ENCODE results near the gene TMEM62.

DNA sequence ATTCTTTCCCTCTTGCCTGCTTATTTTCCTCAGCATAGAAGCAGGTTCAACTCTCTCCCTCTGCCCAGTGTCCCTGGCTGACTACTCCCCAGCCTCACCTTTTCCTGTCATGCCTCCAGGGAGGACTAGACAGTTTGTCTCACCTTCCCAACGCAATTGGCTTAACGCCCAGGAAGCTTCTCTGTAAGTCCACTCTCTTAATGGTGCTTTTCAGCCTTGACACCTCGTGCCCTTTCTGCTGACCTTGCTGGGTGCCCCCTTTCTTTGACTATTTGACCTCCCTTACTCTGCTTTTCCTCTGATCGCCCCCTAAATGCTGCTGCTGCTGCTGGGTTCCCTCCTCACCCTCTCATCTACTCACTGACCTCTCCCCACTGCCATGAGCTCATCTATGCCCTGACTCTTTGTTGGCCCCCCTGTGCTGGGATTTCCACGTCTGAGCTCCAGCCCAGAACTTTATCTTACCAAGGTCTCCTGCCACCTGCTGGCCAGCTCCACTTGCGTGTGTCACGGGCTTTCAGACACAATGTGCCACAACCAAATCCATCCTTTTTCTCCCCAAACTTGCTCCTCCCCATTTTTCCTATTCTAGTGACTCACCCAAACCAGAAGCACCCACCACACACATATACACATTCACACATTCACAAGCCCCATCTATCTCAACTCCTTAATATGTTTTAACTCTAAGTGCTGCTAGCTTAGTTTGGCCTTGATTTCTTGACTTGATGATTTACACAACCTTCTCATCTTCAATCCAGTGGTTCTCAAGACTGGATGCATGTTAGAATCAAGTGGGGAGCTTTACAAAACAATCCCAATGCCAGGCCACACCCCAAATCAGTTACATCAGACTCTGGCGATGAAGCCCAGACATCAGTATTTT lies 70.9 kb downstream of the TMEM62 start:
- no peak for TF ChIP-seq ZNF586 (CRISPR knock-in tag; conservative IDR thresholded peaks at IDR 0.05)
- TF ChIP-seq, protein P1, sequence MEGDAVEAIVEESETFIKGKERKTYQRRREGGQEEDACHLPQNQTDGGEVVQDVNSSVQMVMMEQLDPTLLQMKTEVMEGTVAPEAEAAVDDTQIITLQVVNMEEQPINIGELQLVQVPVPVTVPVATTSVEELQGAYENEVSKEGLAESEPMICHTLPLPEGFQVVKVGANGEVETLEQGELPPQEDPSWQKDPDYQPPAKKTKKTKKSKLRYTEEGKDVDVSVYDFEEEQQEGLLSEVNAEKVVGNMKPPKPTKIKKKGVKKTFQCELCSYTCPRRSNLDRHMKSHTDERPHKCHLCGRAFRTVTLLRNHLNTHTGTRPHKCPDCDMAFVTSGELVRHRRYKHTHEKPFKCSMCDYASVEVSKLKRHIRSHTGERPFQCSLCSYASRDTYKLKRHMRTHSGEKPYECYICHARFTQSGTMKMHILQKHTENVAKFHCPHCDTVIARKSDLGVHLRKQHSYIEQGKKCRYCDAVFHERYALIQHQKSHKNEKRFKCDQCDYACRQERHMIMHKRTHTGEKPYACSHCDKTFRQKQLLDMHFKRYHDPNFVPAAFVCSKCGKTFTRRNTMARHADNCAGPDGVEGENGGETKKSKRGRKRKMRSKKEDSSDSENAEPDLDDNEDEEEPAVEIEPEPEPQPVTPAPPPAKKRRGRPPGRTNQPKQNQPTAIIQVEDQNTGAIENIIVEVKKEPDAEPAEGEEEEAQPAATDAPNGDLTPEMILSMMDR (IDR thresholded peaks at IDR 0.05 in 2 of 3, conservative IDR thresholded peaks at IDR 0.05 in 1 of 3; ENCODE audit: insufficient read depth in 2 of 3, low read depth in 1 of 3, low read length in 3 of 3), result peak; percentile 78 to 80 (median 78)
- TF ChIP-seq PTTG1 (tag; IDR thresholded peaks at IDR 0.05; ENCODE audit: low read depth), result no peak
- no peak for TF ChIP-seq CHD2 (IDR thresholded peaks at IDR 0.05; ENCODE audit: low read depth, low read length)
- TF ChIP-seq ZNF76 (CRISPR knock-in tag; IDR thresholded peaks at IDR 0.05; ENCODE audit: borderline replicate concordance), result no peak
- no peak for TF ChIP-seq HMGXB4 (CRISPR knock-in tag; IDR thresholded peaks at IDR 0.05)
- no peak for TF ChIP-seq SPI1 (IDR thresholded peaks at IDR 0.05; ENCODE audit: borderline replicate concordance, low read depth, low read length)
- peak; percentile 37; the same call in 1 of the 2 replicates for TF ChIP-seq STAG1 (CRISPR knock-in tag; IDR thresholded peaks at IDR 0.05; ENCODE audit: borderline replicate concordance)
- no peak for TF ChIP-seq HNRNPL (IDR thresholded peaks at IDR 0.05; ENCODE audit: low read depth, low read length)
- TF ChIP-seq ZNF780A (CRISPR knock-in tag; IDR thresholded peaks at IDR 0.05), result no peak
- TF ChIP-seq SRSF1 (IDR thresholded peaks at IDR 0.05; ENCODE audit: low read depth, low read length), result no peak
- TF ChIP-seq, protein P2, sequence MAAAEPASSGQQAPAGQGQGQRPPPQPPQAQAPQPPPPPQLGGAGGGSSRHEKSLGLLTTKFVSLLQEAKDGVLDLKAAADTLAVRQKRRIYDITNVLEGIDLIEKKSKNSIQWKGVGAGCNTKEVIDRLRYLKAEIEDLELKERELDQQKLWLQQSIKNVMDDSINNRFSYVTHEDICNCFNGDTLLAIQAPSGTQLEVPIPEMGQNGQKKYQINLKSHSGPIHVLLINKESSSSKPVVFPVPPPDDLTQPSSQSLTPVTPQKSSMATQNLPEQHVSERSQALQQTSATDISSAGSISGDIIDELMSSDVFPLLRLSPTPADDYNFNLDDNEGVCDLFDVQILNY (CRISPR knock-in tag; IDR thresholded peaks at IDR 0.05), result no peak

Data from K562 (cell line).